Ammon's horn (tissue), 1 donor: ENCODE results near the gene RACK1.

Experiments
- DNase-seq: peaks from one replicate; pipeline ENCODE4 v3.0.0-alpha.2; 2016; ENCODE audit warnings: low spot score

RACK1 gene

GRCh38 chr5:181233801-181234454 is 9.8 kb downstream of the RACK1 start:
- no peak for DNase-seq

- no peak for DNase-seq
Measured at GRCh38 chr5:181233088-181233800, 10.5 kb downstream of the RACK1 start.

GRCh38 chr5:181232593-181232992 is 11.1 kb downstream of the RACK1 start:
- no peak for DNase-seq

GRCh38 chr5:181231432-181231831 is 12.3 kb downstream of the RACK1 start:
- no peak for DNase-seq

DNA sequence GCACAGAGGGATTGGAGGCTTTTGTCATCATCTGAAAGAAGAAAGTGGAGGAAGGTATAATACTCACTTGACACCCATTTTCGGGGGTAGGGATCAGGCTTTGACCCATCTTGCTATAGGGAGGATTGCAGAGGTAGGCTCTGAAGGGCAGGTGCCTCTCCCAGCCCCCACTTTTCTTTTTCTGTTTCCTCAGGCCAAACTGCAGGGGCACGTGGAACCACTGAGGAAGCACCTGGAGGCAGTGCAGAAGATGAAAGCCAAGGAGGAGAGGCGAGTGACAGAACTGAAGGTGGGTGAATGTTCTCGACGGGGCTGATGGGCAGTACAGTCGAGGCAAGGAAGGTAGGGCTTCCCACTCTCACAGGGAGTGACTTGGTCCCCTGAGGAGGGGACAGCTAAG is 13.2 kb downstream of the RACK1 start:
- no peak for DNase-seq

- DNase-seq, result no peak
Measured at GRCh38 chr5:181229996-181230395, 13.7 kb downstream of the RACK1 start.

- no peak for DNase-seq
Measured at GRCh38 chr5:181224390-181225229, 19.1 kb downstream of the RACK1 start.

DNA sequence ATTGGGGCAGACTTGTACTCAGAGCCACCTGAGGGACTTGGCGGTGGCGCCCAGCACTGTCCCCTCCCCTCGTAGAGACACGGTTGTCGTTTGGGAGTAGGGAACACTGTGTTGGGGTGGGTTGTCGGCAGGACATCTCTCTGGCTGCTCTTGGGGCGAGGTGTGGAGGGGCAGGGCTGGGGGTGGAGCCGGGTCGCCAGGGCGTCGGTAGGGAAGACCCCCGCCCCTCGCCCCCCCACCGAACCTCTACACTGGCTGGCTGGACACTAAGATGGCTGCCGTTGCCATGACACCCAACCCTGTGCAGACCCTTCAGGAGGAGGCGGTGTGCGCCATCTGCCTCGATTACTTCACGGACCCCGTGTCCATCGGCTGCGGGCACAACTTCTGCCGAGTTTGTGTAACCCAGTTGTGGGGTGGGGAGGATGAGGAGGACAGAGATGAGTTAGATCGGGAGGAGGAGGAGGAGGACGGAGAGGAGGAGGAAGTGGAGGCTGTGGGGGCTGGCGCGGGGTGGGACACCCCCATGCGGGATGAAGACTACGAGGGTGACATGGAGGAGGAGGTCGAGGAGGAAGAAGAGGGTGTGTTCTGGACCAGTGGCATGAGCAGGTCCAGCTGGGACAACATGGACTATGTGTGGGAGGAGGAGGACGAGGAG is 19.8 kb downstream of the RACK1 start:
- no peak for DNase-seq

- DNase-seq, result peak; percentile 99
Measured at GRCh38 chr5:181223058-181223728, 20.5 kb downstream of the RACK1 start, which contains the start of gene TRIM41. Gene TRIM41, plus strand, starts transcription at chr5:181223281. Its CDS starts 719 bp downstream, at chr5:181224000.

DNA sequence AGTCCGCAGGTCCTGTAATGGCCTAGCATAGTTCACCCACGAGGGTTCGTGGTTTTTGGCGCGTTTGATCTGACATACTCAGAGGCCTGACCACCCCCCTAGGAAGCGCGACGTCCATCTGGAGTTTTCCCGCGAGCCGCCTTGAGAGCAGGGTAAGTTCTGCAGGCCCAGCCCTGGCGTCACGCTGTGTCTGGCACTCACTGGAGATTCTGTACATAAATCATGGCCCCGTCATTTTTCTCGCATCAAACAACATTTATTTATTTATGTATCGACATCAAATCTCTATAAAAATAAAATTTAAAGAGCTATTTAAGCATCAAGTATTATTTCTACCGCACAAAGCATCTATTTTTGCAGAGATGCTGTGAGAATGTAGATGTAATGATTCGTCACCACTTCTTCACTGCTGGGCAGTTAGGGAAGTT is 21.1 kb downstream of the RACK1 start:
- DNase-seq, result no peak

DNA sequence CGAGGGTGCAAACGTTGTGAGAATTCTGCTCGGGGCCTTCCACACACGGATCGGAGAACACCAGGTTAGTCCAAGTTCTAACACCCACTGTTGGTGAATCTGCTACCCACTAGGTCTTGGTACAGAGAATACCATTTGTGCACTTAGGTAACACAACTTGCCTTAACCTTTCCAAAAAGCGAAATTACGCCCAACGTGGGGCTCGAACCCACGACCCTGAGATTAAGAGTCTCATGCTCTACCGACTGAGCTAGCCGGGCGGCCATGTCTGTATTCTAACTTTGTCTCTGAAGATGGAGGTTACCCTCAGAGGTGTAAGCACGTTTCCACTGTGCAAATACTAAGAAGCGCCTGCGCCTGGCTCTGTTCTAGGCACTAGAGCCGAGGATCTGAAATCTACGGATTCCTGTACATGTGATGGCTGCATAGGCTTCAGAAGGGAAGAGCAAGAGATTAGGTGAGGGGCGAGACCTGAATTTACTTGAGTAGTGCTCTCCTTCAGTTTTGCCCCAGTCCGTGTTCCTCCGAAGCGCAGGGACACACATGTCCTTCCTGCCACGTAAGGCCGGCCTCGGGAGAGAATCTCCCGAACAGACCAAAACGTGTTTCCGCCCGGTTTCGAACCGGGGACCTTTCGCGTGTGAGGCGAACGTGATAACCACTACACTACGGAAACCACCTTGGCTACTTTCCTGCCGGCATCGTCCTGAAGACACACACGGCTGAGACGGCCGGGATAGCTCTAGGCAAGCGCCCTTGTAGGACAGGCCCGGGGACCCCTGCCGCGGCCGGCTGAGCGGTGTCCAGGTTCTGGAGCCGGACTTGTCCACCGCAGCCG is 21.7 kb downstream of the RACK1 start:
- peak; percentile 91 for DNase-seq

DNA sequence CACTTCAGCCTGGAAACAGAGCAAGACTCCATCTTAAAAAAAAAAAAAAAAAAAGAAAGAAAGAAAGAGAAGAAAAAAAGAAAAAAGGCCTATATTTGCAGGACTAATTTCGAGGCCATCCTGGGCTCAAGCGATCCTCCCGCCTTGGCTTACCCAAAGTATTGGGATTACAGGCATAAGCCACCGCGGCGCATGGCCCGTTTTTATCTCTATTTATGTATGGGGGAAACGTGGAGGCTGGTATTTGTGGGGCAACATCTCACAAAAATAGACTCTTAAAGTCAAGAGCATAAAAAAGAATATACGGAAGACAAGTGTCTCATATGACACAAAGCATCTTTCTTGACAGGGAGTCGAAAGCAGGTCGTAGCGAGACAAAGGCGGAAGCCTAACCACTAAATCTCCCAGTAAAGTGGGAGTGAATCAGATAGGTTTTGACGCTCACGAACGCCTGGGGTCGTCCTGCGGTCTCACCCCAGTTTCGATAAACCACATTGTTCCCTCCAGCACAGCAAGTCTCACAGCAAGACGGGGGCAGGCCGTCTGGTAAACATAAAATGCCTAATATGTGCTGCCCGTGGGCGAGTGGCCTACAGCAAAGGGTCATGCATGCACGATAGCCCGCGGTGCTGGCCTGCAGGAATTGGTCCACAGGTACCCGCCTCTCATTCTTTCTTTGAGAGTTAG is 22.5 kb downstream of the RACK1 start:
- DNase-seq, result no peak

DNA sequence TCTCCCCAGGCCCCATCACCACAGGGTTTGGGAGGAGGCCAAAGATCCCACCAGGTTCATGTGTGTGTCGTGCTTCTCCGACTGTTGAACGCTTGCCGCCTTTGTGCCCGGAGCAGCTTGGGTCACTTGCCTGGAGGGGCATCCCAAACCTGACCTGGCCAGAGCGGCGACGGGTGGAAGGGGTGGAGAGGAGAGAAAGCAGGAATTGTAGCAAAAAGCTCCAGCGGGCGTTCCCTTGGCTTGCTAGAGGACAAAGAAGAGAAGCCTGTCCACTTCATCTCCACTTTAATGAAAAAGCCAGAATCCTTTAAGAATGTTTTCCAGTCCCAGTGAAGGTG is 23.6 kb downstream of the RACK1 start:
- DNase-seq, result no peak

DNA sequence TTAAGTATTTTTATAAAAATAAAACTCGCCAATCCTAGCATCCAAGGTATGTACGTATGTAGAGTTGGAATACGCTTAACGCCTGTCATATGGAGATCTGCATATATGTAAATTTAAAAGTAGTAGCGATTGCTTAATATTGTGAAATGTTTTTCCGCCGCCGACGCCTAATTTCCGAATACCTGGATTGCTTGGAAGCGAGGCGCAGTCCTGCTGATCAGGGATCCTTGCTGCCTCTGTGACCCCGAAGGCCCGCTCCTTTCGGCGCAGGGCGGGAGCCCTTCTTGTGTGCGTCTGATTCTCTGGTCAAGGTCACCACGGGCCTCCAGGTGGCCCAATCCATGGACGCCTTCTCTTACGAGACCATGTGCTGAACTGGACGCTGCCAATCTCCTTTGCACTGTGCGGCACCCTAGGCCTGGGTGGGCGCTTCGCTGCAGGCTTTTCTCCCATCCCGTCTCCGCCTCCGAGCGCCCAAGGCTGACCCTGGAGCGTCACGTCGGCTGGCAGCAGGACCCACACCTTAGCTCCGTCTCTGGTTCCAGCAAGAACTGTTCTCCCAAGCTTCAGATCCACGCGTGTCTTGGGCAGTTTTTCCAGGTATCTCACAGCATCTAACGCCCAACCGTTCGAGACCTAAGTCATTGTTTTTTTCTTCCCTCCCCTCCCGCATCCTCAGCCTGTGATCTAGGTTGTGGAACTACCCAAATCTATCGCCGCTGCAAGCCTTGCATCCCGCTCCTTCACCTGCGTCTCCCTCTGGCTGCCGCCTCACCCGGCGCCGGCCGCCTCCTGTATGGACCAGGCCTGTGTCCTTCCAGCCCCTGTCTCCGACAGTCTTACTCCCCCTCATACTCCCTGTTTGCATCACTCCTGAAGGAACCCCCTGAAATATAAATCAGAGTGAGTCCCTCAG is 24.2 kb downstream of the RACK1 start:
- DNase-seq, result no peak

- DNase-seq, result no peak
Measured at GRCh38 chr5:181218795-181219124, 24.9 kb downstream of the RACK1 start.

DNA sequence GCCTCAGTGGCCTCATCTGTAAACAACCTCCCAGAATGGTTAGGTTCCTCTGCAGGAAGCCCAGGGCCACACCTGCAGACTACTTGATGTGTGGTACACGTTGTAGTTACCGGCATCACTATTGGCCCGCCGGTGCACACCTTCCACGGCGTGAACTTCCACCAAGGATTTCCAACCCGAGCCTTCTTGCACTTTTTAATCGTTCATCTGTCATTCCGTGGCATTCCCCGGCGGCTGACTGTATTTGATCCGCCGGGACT is 26.0 kb downstream of the RACK1 start:
- DNase-seq, result no peak

- DNase-seq, result peak; percentile 51
Measured at GRCh38 chr5:181217111-181217802, 26.4 kb downstream of the RACK1 start.

GRCh38 chr5:181215997-181216989 is 27.4 kb downstream of the RACK1 start:
- no peak for DNase-seq
